Measurements from ENCODE around the gene RANBP1. TPM values are rescaled to one million over a fixed set of nuclear protein-coding genes. Genes with fewer than 3 reads are reported as not detected.

The RANBP1 gene
- total RNA-seq, 2 experiments from 2014 or later, result 68.1 to 72.1 TPM

- no peak for ATAC-seq (ENCODE audit: poor library complexity)
- H3K27ac Mint-ChIP-seq, result no peak overlapping the region
Measured at GRCh38 chr22:20176421-20177085, 60.6 kb downstream of the RANBP1 start.

More at GRCh38 chr22:20176421-20177085, 60.6 kb downstream of the RANBP1 start:
- intact Hi-C loops (cut with DNase I, micrococcal nuclease), result no loop called here
- no peaks in the 10 kb centered on the region for H3K4me1 Mint-ChIP-seq (ENCODE audit: low read depth)
- no peaks in the 10 kb centered on the region for H3K27me3 ChIP-seq (ENCODE audit: control insufficient read depth in 1 of 2, insufficient read depth in 2 of 2, low read length in 2 of 2)
- TF ChIP-seq, protein P1, sequence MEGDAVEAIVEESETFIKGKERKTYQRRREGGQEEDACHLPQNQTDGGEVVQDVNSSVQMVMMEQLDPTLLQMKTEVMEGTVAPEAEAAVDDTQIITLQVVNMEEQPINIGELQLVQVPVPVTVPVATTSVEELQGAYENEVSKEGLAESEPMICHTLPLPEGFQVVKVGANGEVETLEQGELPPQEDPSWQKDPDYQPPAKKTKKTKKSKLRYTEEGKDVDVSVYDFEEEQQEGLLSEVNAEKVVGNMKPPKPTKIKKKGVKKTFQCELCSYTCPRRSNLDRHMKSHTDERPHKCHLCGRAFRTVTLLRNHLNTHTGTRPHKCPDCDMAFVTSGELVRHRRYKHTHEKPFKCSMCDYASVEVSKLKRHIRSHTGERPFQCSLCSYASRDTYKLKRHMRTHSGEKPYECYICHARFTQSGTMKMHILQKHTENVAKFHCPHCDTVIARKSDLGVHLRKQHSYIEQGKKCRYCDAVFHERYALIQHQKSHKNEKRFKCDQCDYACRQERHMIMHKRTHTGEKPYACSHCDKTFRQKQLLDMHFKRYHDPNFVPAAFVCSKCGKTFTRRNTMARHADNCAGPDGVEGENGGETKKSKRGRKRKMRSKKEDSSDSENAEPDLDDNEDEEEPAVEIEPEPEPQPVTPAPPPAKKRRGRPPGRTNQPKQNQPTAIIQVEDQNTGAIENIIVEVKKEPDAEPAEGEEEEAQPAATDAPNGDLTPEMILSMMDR (IDR thresholded peaks at IDR 0.05), result no peak
- POLR2A ChIA-PET, result no interaction called here
- no peaks in the 10 kb centered on the region for H3K27me3 Mint-ChIP-seq
- H3K9me3 Mint-ChIP-seq, result no peaks in the 10 kb centered on the region
- CTCF ChIA-PET, result no interaction called here
- H3K36me3 ChIP-seq (ENCODE audit: insufficient read depth, low read length), result no peaks in the 10 kb centered on the region
- H3K36me3 Mint-ChIP-seq (ENCODE audit: low read depth), result no peaks in the 10 kb centered on the region
- no peak overlapping the region for H3K4me3 Mint-ChIP-seq
- H3K4me3 ChIP-seq (ENCODE audit: low read length), result no peak overlapping the region
- no peak for DNase-seq
- no peak overlapping the region for H3K27ac ChIP-seq (ENCODE audit: low read depth in 1 of 2, low read length in 2 of 2)
- no peaks in the 10 kb centered on the region for H3K9me3 ChIP-seq (ENCODE audit: control insufficient read depth in 1 of 2, insufficient read depth in 1 of 2, low read length in 2 of 2)
- no peaks in the 10 kb centered on the region for H3K4me1 ChIP-seq (ENCODE audit: insufficient read depth, low read length)

Small RNAs within 50 kb of the gene (microRNA-seq; reads per million reads assigned to microRNA genes)
- not detected for gene MIR6816 (ENCODE audit: borderline microRNAs expressed, borderline replicate concordance)

Other genes with a start within 250 kb of the RANBP1 start
- gene COMT, start 174.3 kb upstream of the RANBP1 start, total RNA-seq, result 10 to 100 TPM; 11.3 to 11.4 TPM
- gene TXNRD2, start 174.3 kb upstream of the RANBP1 start, total RNA-seq, result 10 to 100 TPM; 18.6 to 19.5 TPM
- 1 to 10 TPM; 2.2 to 2.5 TPM for gene ARVCF, start 99.3 kb upstream of the RANBP1 start, total RNA-seq
- 10 to 100 TPM; 10.3 to 10.5 TPM for gene TANGO2, start 95.0 kb upstream of the RANBP1 start, total RNA-seq
- 10 to 100 TPM; 17.8 to 18.5 TPM for gene DGCR8, start 35.9 kb upstream of the RANBP1 start, total RNA-seq
- gene TRMT2A, start 1.1 kb downstream of the RANBP1 start, total RNA-seq, result 10 to 100 TPM; 79.3 to 84.2 TPM
- 10 to 100 TPM; 44.9 to 49.3 TPM for gene ZDHHC8, start 15.7 kb downstream of the RANBP1 start, total RNA-seq
- not detected for gene CCDC188, start 35.0 kb downstream of the RANBP1 start, total RNA-seq
- gene RTN4R, start 152.2 kb downstream of the RANBP1 start, total RNA-seq, result under 1 TPM; 0.36 to 0.50 TPM
- gene DGCR6L, start 204.0 kb downstream of the RANBP1 start, total RNA-seq, result 10 to 100 TPM; 29.1 to 31.2 TPM